AG08395 (cell line): Measurements from ENCODE around the gene BPIFA2.
"Not testable (repeated sequence)": the region's sequence is repeated elsewhere in the genome, so short reads cannot be mapped to it uniquely, and the experiment has no call there.

ENCODE experiments used
- DNase-seq: peaks from one replicate; pipeline ENCODE4 v3.0.0; 2012; ENCODE audit warnings: mixed read lengths, low spot score

The BPIFA2 gene

GRCh38 chr20:33160681-33161080, 7.3 kb upstream of the BPIFA2 start:
- DNase-seq, result no peak

- no peak for DNase-seq
Measured at GRCh38 chr20:33162313-33162712, 5.6 kb upstream of the BPIFA2 start.

- DNase-seq, result no peak
Measured at GRCh38 chr20:33162753-33163152, 5.2 kb upstream of the BPIFA2 start.

- DNase-seq, result no peak
Measured at GRCh38 chr20:33163856-33164762, 3.9 kb upstream of the BPIFA2 start.

- DNase-seq, result no peak
Measured at GRCh38 chr20:33164763-33165095, 3.2 kb upstream of the BPIFA2 start.

- no peak for DNase-seq
Measured at GRCh38 chr20:33165416-33166055, 2.4 kb upstream of the BPIFA2 start.

GRCh38 chr20:33166533-33167113, 1.3 kb upstream of the BPIFA2 start:
- no peak for DNase-seq

GRCh38 chr20:33169176-33169794, 1.3 kb downstream of the BPIFA2 start:
- DNase-seq, result no peak

- no peak for DNase-seq
Measured at GRCh38 chr20:33172781-33173180, 4.8 kb downstream of the BPIFA2 start.

GRCh38 chr20:33175123-33175522, 7.2 kb downstream of the BPIFA2 start:
- DNase-seq, result no peak

GRCh38 chr20:33176101-33176500, 8.1 kb downstream of the BPIFA2 start:
- DNase-seq, result no peak

- no peak for DNase-seq
Measured at GRCh38 chr20:33177866-33178265, 9.9 kb downstream of the BPIFA2 start.

GRCh38 chr20:33178726-33179125, 10.8 kb downstream of the BPIFA2 start:
- DNase-seq, result no peak

GRCh38 chr20:33180169-33180568, 12.2 kb downstream of the BPIFA2 start:
- DNase-seq, result no peak

- no peak for DNase-seq
Measured at GRCh38 chr20:33181482-33182093, 13.6 kb downstream of the BPIFA2 start.

- DNase-seq, result no peak
Measured at GRCh38 chr20:33183312-33183711, 15.4 kb downstream of the BPIFA2 start.

- DNase-seq, result not testable (repeated sequence)
Measured at GRCh38 chr20:33185031-33185590, 17.2 kb downstream of the BPIFA2 start.

- DNase-seq, result no peak
Measured at GRCh38 chr20:33187491-33187890, 19.5 kb downstream of the BPIFA2 start.

- no peak for DNase-seq
Measured at GRCh38 chr20:33188421-33188820, 20.5 kb downstream of the BPIFA2 start.

- no peak for DNase-seq
Measured at GRCh38 chr20:33191484-33191883, 23.5 kb downstream of the BPIFA2 start.

- no peak for DNase-seq
Measured at GRCh38 chr20:33191955-33192354, 24.0 kb downstream of the BPIFA2 start.

- no peak for DNase-seq
Measured at GRCh38 chr20:33192912-33193501, 25.0 kb downstream of the BPIFA2 start.
